H1 (cell line): ENCODE data around the gene LKAAEAR1. TPM values are rescaled to one million over a fixed set of nuclear protein-coding genes. Genes with fewer than 3 reads are reported as not detected.

ENCODE experiments used
- KDM5A ChIP-seq: fragments of 200-600 bp; IDR thresholded peaks from 2 replicates; pipeline ENCODE4 v1.7.1; 2012; ENCODE audit warnings: mild to moderate bottlenecking, low read length, inconsistent platforms, mixed read lengths
- SP4 ChIP-seq: IDR thresholded peaks from 2 replicates; pipeline ENCODE4 v1.6.1; 2012; ENCODE audit warnings: low read length, inconsistent platforms
- polyA plus RNA-seq, 7 experiments: library from polyadenylated mRNA; depleted of rRNA in 3 of 7; stranded (reverse) in 5 of 7; unstranded in 2 of 7; fragments of >200 nt in 5 of 7; fragments of 200-250 nt in 2 of 7; gene quantifications; 1 replicate in 5 of 7; 2 replicates in 1 of 7; 4 replicates in 1 of 7; pipeline versions ENCODE4 v1.2.1 to v1.2.3, GENCODE V29; 2011 to 2013; ENCODE audit warnings: missing spikeins in 2 of 7, mixed read lengths in 2 of 7
- total RNA-seq: library from RNA; stranded (reverse); fragmentation: NEBNext Ultra II Directional; extraction: Animal tissue kit (Norgen Biotek cat#: 25700); gene quantifications from 2 replicates; pipeline ENCODE4 v1.2.1, GENCODE V29; 2021

LKAAEAR1 gene
- total and polyA plus RNA-seq, 2 of the 8 experiments (the other 6 are each of a cell fraction or from before 2014, with no cell fraction given): 0.41 to 0.53 TPM

- TF ChIP-seq SP4 (no peak), KDM5A (no peak)
Measured at GRCh38 chr20:64111841-64112641, 27.8 kb upstream of the LKAAEAR1 start (continued).
